Neuronal stem cell (in vitro differentiated cells): Measurements from ENCODE around the gene FBXL19.

ENCODE experiments used
- DNase-seq: peaks from one replicate; pipeline ENCODE4 v3.0.0-alpha.2; 2013; ENCODE audit warnings: low spot score
- H2AFZ ChIP-seq: one replicate; pipeline ENCODE4 v1.6.1; 2013; ENCODE audit warnings: mild to moderate bottlenecking, low read length, inconsistent platforms
- H2AK5ac ChIP-seq: 2 replicates; pipeline ENCODE4 v1.6.1; 2013; ENCODE audit warnings: low read depth, mild to moderate bottlenecking, inconsistent platforms, low read length, moderate library complexity, mixed read lengths
- H2BK120ac ChIP-seq: 2 replicates; pipeline ENCODE4 v1.6.1; 2013; ENCODE audit warnings: low read depth, mild to moderate bottlenecking, inconsistent platforms, low read length, moderate library complexity, mixed read lengths
- H2BK12ac ChIP-seq: one replicate; pipeline ENCODE4 v1.6.1; 2013; ENCODE audit warnings: low read length, inconsistent platforms
- H2BK15ac ChIP-seq: 2 replicates; pipeline ENCODE4 v1.6.1; 2013; ENCODE audit warnings: mild to moderate bottlenecking, low read length, inconsistent platforms, mixed read lengths
- H2BK5ac ChIP-seq: one replicate; pipeline ENCODE4 v1.6.1; 2013; ENCODE audit warnings: inconsistent platforms, mild to moderate bottlenecking, low read length, moderate library complexity
- H3K14ac ChIP-seq: one replicate; pipeline ENCODE4 v1.6.1; 2013; ENCODE audit warnings: low read length, inconsistent platforms
- H3K18ac ChIP-seq: 2 replicates; pipeline ENCODE4 v1.6.1; 2013; ENCODE audit warnings: low read length, inconsistent platforms
- H3K23ac ChIP-seq: 2 replicates; pipeline ENCODE4 v1.6.1; 2013; ENCODE audit warnings: low read depth, mild to moderate bottlenecking, mixed read lengths, low read length, inconsistent platforms; ENCODE audit not compliant: poor library complexity
- H3K27ac ChIP-seq: replicated peaks from 3 replicates; pipeline ENCODE4 v1.5.1; 2013; ENCODE audit warnings: low read length, inconsistent platforms
- H3K27me3 ChIP-seq, 3 experiments: 2 replicates each; pipeline ENCODE4 v1.6.1; 2013; ENCODE audit warnings: low read length in 3 of 3, mild to moderate bottlenecking in 2 of 3, inconsistent platforms in 1 of 3, low read depth in 1 of 3, mixed read lengths in 1 of 3, moderate library complexity in 1 of 3; ENCODE audit not compliant: control insufficient read depth in 3 of 3, insufficient read depth in 3 of 3
- H3K36me3 ChIP-seq, 2 donors: replicated peaks in 1 of 2; 2 replicates each; pipeline ENCODE4 v1.6.1; 2013; ENCODE audit warnings: low read length in 2 of 2; ENCODE audit not compliant: control insufficient read depth in 2 of 2, insufficient read depth in 2 of 2
- H3K4ac ChIP-seq: 2 replicates; pipeline ENCODE4 v1.6.1; 2013; ENCODE audit warnings: inconsistent platforms, mild to moderate bottlenecking, low read length, moderate library complexity
- H3K4me1 ChIP-seq, 2 donors: 1 replicate in 1 of 2; 2 replicates in 1 of 2; pipeline ENCODE4 v1.6.1; 2013; ENCODE audit warnings: low read length in 2 of 2, low read depth in 1 of 2; ENCODE audit not compliant: control insufficient read depth in 2 of 2, insufficient read depth in 1 of 2
- H3K4me2 ChIP-seq: one replicate; pipeline ENCODE4 v1.6.1; 2013; ENCODE audit warnings: mild to moderate bottlenecking, low read length, inconsistent platforms; ENCODE audit not compliant: insufficient read depth, poor library complexity, severe bottlenecking
- H3K4me3 ChIP-seq, 2 donors: 2 replicates each; pipeline ENCODE4 v1.5.1; 2013; ENCODE audit warnings: low read length in 2 of 2, mild to moderate bottlenecking in 2 of 2, inconsistent platforms in 1 of 2, moderate library complexity in 1 of 2
- H3K79me1 ChIP-seq: one replicate; pipeline ENCODE4 v1.6.1; 2013; ENCODE audit warnings: low read depth, mild to moderate bottlenecking, inconsistent platforms, low read length, moderate library complexity
- H3K9ac ChIP-seq: one replicate; pipeline ENCODE4 v1.6.1; 2013; ENCODE audit warnings: mild to moderate bottlenecking, low read depth, low read length, inconsistent platforms; ENCODE audit not compliant: poor library complexity
- H3K9me3 ChIP-seq, 2 donors: replicated peaks in 1 of 2; 2 replicates each; pipeline versions ENCODE3 to v1.6.1; 2013; ENCODE audit warnings: low read length in 2 of 2, mild to moderate bottlenecking in 2 of 2, inconsistent platforms in 1 of 2, low read depth in 1 of 2, mixed read lengths in 1 of 2, moderate library complexity in 1 of 2; ENCODE audit not compliant: control insufficient read depth in 2 of 2, insufficient read depth in 1 of 2
- H4K8ac ChIP-seq: one replicate; pipeline ENCODE4 v1.6.1; 2013; ENCODE audit warnings: low read depth, mild to moderate bottlenecking, inconsistent platforms, low read length, moderate library complexity
- H4K91ac ChIP-seq: one replicate; pipeline ENCODE4 v1.6.1; 2013; ENCODE audit warnings: low read length, low read depth, mild to moderate bottlenecking, inconsistent platforms; ENCODE audit not compliant: poor library complexity
- WGBS, 2 donors: extraction: QIAGEN DNeasy Blood & Tissue Kit; methylation state at CpG; one replicate each; pipeline ENCODE4 v1.1.7; 2013; ENCODE audit warnings: missing lambda C conversion rate in 2 of 2, mixed read lengths in 1 of 2; ENCODE audit not compliant: insufficient read length in 2 of 2, insufficient replicate concordance in 1 of 2; ENCODE audit errors: extremely low coverage in 2 of 2; 5-methylcytosine and 5-hydroxymethylcytosine counted together

Gene FBXL19

DNA sequence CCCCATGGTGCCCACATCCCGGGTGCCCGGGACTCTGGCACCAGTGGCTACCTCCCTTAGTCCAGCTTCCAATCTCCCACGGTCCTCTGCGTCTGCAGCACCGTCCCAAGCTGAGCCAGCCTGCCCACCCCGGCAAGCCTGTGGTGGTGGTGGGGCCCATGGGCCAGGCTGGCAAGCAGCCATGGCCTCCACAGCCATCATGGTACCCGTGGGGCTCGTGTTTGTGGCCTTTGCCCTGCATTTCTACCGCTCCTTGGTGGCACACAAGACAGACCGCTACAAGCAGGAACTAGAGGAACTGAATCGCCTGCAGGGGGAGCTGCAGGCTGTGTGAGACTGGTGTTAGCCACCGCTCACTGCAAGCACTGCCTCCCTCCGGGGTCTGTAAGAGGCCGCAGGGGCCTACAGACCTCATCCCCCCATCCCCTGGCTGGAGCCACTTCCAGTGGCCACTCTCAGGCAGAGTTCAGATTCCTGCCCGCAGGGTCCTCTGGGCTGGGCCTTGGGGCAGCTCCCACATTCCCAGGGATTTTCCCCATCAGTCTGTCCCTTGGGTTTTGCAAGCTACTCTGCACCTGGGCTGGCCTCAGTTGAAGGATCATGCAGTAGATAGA, 30.2 kb downstream of the FBXL19 start:
- Histone ChIP-seq H3K9ac (peak overlapping the region; percentile 79), H3K4me3 (no peak overlapping the region), H2AFZ (peak overlapping the region; percentile 61), H2BK120ac (peak overlapping the region; percentile 39), H4K8ac (no peak overlapping the region), H3K9me3 (no peaks in the 10 kb centered on the region), H3K4ac (no peak overlapping the region), H2AK5ac (peak overlapping the region; percentile 47), H3K4me1 (peaks cover 17 to 19% of the 10 kb centered on the region in 2 donors), H3K36me3 (peaks cover under 1 to 2% of the 10 kb centered on the region in 2 donors), H3K18ac (peak overlapping the region; percentile 20), H2BK12ac (peak overlapping the region; percentile 59), H3K27ac (peak overlapping the region; percentile 22), H3K14ac (no peak overlapping the region), H3K27me3 (no peaks in the 10 kb centered on the region), H2BK15ac (peak overlapping the region; percentile 52), H4K91ac (no peak overlapping the region), H3K23ac (peak overlapping the region; percentile 92), H3K79me1 (peaks cover 13% of the 10 kb centered on the region), H2BK5ac (peak overlapping the region; percentile 21), H3K4me2 (no peak overlapping the region)
- no CpG with 5 or more reads among the region's 15 CpGs for WGBS, 2 donors
- peak; percentile 76 for DNase-seq

DNA sequence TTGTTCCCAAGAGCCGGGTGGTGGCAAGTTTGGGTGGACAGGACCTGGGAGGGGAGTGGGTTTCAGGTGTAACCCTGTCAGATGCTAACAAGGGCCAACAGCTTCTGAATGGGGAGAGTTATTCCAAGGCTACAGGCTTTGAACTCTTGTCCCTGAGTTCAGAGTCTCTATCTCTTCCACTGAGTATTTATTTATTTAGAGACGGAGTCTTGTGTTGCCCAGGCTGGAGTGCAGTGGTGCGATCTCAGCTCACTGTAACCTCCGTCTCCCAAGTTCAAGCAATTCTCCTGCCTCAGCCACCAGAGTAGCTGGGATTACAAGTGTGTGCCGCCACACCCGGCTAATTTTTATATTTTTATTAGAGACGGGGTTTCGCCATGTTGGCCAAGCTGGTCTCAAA, 31.6 kb downstream of the FBXL19 start:
- H3K4me3 ChIP-seq, result no peak overlapping the region
- H2BK5ac ChIP-seq, result no peak overlapping the region
- no peak overlapping the region for H3K4me2 ChIP-seq
- H3K4ac ChIP-seq, result no peak overlapping the region
- no peak overlapping the region for H3K23ac ChIP-seq
- H4K8ac ChIP-seq, result no peak overlapping the region
- no peak overlapping the region for H2BK120ac ChIP-seq
- H2AK5ac ChIP-seq, result no peak overlapping the region
- no peak for DNase-seq
- H3K36me3 ChIP-seq, result peaks cover 14 to 15% of the 10 kb centered on the region in 2 donors
- WGBS, 2 donors, result no CpG with 5 or more reads among the region's 8 CpGs
- no peak overlapping the region for H3K27ac ChIP-seq
- no peaks in the 10 kb centered on the region for H3K9me3 ChIP-seq
- no peak overlapping the region for H4K91ac ChIP-seq
- no peak overlapping the region for H3K18ac ChIP-seq
- H2BK15ac ChIP-seq, result no peak overlapping the region
- no peak overlapping the region for H3K9ac ChIP-seq
- H3K79me1 ChIP-seq, result peaks cover 14% of the 10 kb centered on the region
- no peak overlapping the region for H2BK12ac ChIP-seq
- peaks cover 17 to 18% of the 10 kb centered on the region in 2 donors for H3K4me1 ChIP-seq
- no peaks in the 10 kb centered on the region for H3K27me3 ChIP-seq
- no peak overlapping the region for H2AFZ ChIP-seq
- no peak overlapping the region for H3K14ac ChIP-seq

DNA sequence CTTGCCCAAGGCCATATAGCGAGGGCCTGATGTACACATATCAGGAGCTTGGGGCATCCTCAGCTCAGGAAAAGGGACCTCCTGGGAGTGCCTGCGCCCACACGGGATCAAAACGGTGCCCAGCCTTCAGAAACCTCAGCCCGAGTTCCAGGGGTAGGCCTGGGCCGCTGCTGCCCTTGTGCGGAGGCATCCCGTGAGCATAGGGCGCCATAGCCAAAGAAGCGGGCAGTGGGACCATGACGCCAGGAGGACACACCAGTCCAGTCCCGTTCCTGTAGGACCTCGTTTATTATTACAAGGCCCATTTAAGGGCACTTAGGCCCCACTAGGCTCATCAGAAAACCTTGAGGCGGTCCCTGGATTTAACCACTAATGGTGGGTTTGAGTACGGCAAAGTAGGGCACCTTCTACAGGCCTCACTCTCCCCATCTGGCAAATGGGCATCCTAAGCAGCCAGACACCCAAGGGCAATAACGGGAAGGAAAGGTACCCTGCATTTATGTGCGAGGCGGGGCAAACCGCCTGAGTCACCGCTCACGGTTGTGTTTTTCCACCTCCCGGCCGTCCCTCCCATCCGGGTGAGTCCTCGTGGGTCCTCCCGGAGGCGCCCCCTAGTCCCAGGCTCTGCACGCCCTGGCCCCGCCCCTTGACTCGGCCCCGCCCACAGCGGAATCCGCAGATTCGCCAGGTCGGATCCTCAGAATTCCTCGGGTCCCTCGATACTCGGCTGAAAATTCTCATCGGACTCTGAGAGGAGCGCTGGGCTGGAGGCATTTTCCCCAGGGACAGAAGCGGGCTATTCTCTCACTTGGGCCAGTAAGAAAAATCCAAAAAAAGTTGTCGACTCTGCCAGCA, 33.5 kb downstream of the FBXL19 start:
- no peak overlapping the region for H2BK12ac ChIP-seq
- H4K91ac ChIP-seq, result no peak overlapping the region
- peaks cover 13% of the 10 kb centered on the region for H3K79me1 ChIP-seq
- peak; percentile 72 for DNase-seq
- peak overlapping the region; percentile 99 for H3K27ac ChIP-seq
- peaks cover 10 to 11% of the 10 kb centered on the region in 2 donors for H3K4me1 ChIP-seq
- peak overlapping the region; percentile 37 for H3K4ac ChIP-seq
- peak overlapping the region; percentile 78 to 91 for H3K4me3 ChIP-seq
- H2BK15ac ChIP-seq, result no peak overlapping the region
- peaks cover 31 to 33% of the 10 kb centered on the region in 2 donors for H3K36me3 ChIP-seq
- peak overlapping the region; percentile 100 for H2BK5ac ChIP-seq
- no peak overlapping the region for H4K8ac ChIP-seq
- H3K9me3 ChIP-seq, result no peaks in the 10 kb centered on the region
- peak overlapping the region; percentile 81 for H3K9ac ChIP-seq
- H3K27me3 ChIP-seq, result no peaks in the 10 kb centered on the region
- peak overlapping the region; percentile 98 for H3K18ac ChIP-seq
- H2AFZ ChIP-seq, result peak overlapping the region; percentile 98
- no peak overlapping the region for H2BK120ac ChIP-seq
- H3K14ac ChIP-seq, result no peak overlapping the region
- H2AK5ac ChIP-seq, result no peak overlapping the region
- no CpG with 5 or more reads among the region's 42 CpGs for WGBS, 2 donors
- H3K4me2 ChIP-seq, result peak overlapping the region; percentile 94
- peak overlapping the region; percentile 27 for H3K23ac ChIP-seq
